Fibroblast of mammary gland (primary cell): ENCODE data around the gene RPL39.
"Not testable (repeated sequence)": the region's sequence is repeated elsewhere in the genome, so short reads cannot be mapped to it uniquely, and the experiment has no call there.

Experiments
- DNase-seq: peaks from one replicate; pipeline ENCODE4 v3.0.0-alpha.2; 2010; ENCODE audit warnings: low read depth
- H3K4me3 ChIP-seq: 2 replicates; pipeline ENCODE4 v1.5.1; 2011; ENCODE audit warnings: low read depth, mild to moderate bottlenecking, low read length, moderate library complexity; ENCODE audit not compliant: control insufficient read depth
- TF ChIP-seq, protein P1 (sequence below): conservative IDR thresholded peaks from 2 replicates; pipeline ENCODE4 v1.5.1; 2011; ENCODE audit warnings: low read depth, low read length, inconsistent platforms; ENCODE audit not compliant: control insufficient read depth, insufficient read depth

The RPL39 gene

GRCh38 chrX:119755981-119756533 lies 35.4 kb downstream of the RPL39 start:
- H3K4me3 ChIP-seq, result no peak overlapping the region
- no peak for DNase-seq
- TF ChIP-seq, protein P1, sequence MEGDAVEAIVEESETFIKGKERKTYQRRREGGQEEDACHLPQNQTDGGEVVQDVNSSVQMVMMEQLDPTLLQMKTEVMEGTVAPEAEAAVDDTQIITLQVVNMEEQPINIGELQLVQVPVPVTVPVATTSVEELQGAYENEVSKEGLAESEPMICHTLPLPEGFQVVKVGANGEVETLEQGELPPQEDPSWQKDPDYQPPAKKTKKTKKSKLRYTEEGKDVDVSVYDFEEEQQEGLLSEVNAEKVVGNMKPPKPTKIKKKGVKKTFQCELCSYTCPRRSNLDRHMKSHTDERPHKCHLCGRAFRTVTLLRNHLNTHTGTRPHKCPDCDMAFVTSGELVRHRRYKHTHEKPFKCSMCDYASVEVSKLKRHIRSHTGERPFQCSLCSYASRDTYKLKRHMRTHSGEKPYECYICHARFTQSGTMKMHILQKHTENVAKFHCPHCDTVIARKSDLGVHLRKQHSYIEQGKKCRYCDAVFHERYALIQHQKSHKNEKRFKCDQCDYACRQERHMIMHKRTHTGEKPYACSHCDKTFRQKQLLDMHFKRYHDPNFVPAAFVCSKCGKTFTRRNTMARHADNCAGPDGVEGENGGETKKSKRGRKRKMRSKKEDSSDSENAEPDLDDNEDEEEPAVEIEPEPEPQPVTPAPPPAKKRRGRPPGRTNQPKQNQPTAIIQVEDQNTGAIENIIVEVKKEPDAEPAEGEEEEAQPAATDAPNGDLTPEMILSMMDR, result no peak

DNA sequence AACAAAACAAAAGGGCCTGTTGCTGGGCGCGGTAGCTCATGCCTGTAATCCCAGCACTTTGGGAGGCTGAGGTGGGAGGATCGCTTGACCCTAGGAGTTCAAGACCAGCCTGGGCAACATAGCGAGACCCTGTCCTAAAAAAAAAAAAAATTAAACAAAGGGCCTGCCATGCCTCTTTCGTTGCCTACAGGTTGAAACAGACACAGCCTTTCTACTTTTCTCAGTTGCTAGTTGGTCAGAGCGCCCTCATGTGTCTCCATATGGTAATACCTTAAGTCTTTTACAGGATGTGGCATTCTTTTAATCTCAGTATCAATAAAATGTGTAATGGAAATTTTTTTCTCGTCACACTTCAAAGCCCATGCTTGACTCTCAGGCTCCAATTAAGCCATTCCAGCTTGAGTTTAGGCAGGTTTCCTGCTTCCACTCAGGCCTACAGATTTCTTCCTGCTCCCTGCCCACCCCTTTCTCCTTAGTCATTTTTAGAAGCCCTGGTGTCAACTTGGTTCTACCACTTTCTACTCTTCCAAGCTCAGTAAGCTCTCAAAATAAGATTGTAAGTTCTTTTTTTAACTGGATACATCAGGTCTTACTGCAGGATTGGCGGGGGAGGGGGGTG lies 37.7 kb downstream of the RPL39 start:
- TF ChIP-seq, protein P1, result peak; percentile 47
- peak; percentile 51 for DNase-seq
- no peak overlapping the region for H3K4me3 ChIP-seq

- no peak overlapping the region for H3K4me3 ChIP-seq
- no peak for DNase-seq
- TF ChIP-seq, protein P1, result no peak
Measured at GRCh38 chrX:119753001-119753400, 38.4 kb downstream of the RPL39 start.

DNA sequence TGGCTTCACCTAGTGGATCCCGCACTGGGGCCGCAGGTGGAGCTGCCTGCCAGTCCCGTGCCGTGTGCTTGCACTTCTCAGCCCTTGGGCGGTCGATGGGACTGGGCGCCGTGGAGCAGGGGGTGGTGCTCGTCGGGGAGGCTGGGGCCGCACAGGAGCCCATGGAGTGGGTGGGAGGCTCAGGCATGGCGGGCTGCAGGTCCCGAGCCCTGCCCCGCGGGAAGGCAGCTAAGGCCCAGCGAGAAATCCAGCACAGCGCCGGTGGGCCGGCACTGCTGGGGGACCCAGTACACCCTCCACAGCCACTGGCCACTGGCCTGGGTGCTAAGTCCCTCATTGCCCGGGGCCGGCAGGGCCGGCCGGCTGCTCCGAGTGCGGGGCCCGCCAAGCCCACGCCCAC lies 40.7 kb downstream of the RPL39 start:
- DNase-seq, H3K4me3 ChIP-seq: not testable (repeated sequence)

DNA sequence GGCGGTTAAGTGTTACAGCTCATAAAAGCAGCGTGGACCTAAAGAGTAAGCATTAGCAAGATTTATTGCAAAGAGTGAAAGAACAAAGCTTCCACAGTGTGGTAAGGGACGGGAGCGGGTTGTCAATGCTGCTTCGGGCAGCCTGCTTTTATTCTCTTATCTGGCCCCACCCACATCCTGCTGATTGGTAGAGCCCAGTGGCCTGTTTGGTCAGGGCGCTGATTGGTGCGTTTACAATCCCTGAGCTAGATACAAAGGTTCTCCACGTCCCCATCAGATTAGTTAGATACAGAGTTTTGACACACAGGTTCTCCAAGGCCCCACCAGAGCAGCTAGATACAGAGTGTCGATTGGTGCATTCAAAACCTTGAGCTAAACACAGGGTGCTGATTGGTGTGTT lies 41.3 kb downstream of the RPL39 start:
- not testable (repeated sequence) for H3K4me3 ChIP-seq, DNase-seq

- DNase-seq, result no peak
- no peak overlapping the region for H3K4me3 ChIP-seq
- TF ChIP-seq, protein P1, result no peak
Measured at GRCh38 chrX:119745283-119745848, 46.1 kb downstream of the RPL39 start.

GRCh38 chrX:119738742-119739141 lies 52.7 kb downstream of the RPL39 start:
- H3K4me3 ChIP-seq, result no peak overlapping the region
- TF ChIP-seq, protein P1, result no peak
- DNase-seq, result no peak
